Loucy (cell line): ENCODE results near the gene ZNF57.

Experiments used
- H2AFZ ChIP-seq: fragments of 200-600 bp; sonication (generic); 2 replicates; pipeline ENCODE4 v1.6.0; 2016; ENCODE audit warnings: antibody characterized with exemption, mild to moderate bottlenecking, low read length, moderate library complexity
- H3F3A ChIP-seq: fragments of 200-600 bp; 2 replicates; pipeline ENCODE4 v1.6.0; 2016; ENCODE audit warnings: antibody characterized with exemption, low read depth, mild to moderate bottlenecking
- H3K27me3 ChIP-seq: fragments of 200-600 bp; sonication (generic); 2 replicates; pipeline ENCODE4 v1.6.1; 2014; ENCODE audit warnings: low read length, mild to moderate bottlenecking; ENCODE audit not compliant: insufficient read depth, poor library complexity, severe bottlenecking
- H3K36me3 ChIP-seq: fragments of 200-600 bp; sonication (generic); 2 replicates; pipeline ENCODE4 v1.6.1; 2016; ENCODE audit warnings: low read length; ENCODE audit not compliant: insufficient read depth
- H3K4me1 ChIP-seq: fragments of 200-600 bp; sonication (generic); 2 replicates; pipeline ENCODE4 v1.5.1; 2014; ENCODE audit warnings: low read length, mild to moderate bottlenecking; ENCODE audit not compliant: insufficient read depth, poor library complexity, severe bottlenecking
- H3K4me2 ChIP-seq: fragments of 200-600 bp; sonication (generic); 2 replicates; pipeline ENCODE4 v1.6.0; 2014; ENCODE audit warnings: antibody characterized with exemption, low read length, low read depth, mild to moderate bottlenecking; ENCODE audit not compliant: poor library complexity, severe bottlenecking
- H3K4me3 ChIP-seq: fragments of 200-600 bp; sonication (generic); 2 replicates; pipeline ENCODE4 v1.5.1; 2014; ENCODE audit warnings: low read length, mild to moderate bottlenecking, mixed read lengths; ENCODE audit not compliant: poor library complexity, severe bottlenecking
- H3K79me2 ChIP-seq: fragments of 200-600 bp; sonication (generic); 2 replicates; pipeline ENCODE4 v1.6.1; 2014; ENCODE audit warnings: low read length; ENCODE audit not compliant: insufficient read depth
- H3K9ac ChIP-seq: fragments of 200-600 bp; sonication (generic); 2 replicates; pipeline ENCODE4 v1.6.0; 2014; ENCODE audit warnings: mild to moderate bottlenecking, low read depth, low read length, moderate library complexity; ENCODE audit not compliant: poor library complexity, severe bottlenecking
- H3K9me2 ChIP-seq: fragments of 200-600 bp; sonication (generic); replicated peaks from 2 replicates; pipeline ENCODE4 v1.6.1; 2016; ENCODE audit warnings: low read depth, low read length, mixed read lengths
- H3K9me3 ChIP-seq: fragments of 200-600 bp; sonication (generic); 2 replicates; pipeline ENCODE4 v1.6.1; 2014; ENCODE audit warnings: mild to moderate bottlenecking, antibody characterized with exemption, low read length, low read depth; ENCODE audit not compliant: insufficient read depth
- H4K20me1 ChIP-seq: fragments of 200-600 bp; sonication (generic); 2 replicates; pipeline ENCODE4 v1.6.0; 2014; ENCODE audit warnings: antibody characterized with exemption, low read length, mild to moderate bottlenecking; ENCODE audit not compliant: insufficient read depth, poor library complexity, severe bottlenecking
- EZH2phosphoT487 ChIP-seq: fragments of 200-600 bp; IDR thresholded peaks from 2 replicates; pipeline ENCODE4 v1.6.1; 2018; ENCODE audit warnings: antibody characterized with exemption, mild to moderate bottlenecking, moderate library complexity, borderline replicate concordance
- TF ChIP-seq, protein P1 (sequence below): fragments of 200-600 bp; sonication (generic); conservative IDR thresholded peaks from 2 replicates; pipeline ENCODE4 v1.5.1; 2014; ENCODE audit warnings: mild to moderate bottlenecking, antibody characterized with exemption, low read length

The ZNF57 gene

DNA sequence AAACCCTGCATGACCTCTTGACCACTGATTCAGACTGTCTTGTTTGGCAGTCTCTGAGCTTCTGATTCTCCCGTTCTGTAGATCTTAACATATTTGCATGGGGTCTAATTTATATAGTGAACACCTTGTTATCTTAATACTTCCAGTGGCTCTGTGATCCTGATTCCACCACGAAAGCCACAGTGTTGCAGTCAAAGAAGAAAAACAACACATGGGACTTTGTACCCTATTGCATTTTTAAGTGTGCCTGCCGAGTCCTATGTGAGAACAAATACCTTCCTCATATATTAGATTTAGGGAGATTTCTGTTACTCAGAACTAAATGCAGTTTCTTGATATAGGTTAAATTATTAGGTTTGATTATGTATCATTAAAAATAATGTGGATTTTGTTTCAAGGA, 45.9 kb upstream of the ZNF57 start:
- H3K9me3 ChIP-seq = peaks cover 24% of the 10 kb centered on the region; the same call in 1 of the 2 replicates
- H3K4me3 ChIP-seq = no peak overlapping the region
- no peaks in the 10 kb centered on the region for H3F3A ChIP-seq
- H3K79me2 ChIP-seq = no peaks in the 10 kb centered on the region
- no peak overlapping the region for H2AFZ ChIP-seq
- no peak overlapping the region for H3K4me2 ChIP-seq
- H3K36me3 ChIP-seq = peaks cover 29% of the 10 kb centered on the region
- no peaks in the 10 kb centered on the region for H4K20me1 ChIP-seq
- H3K9me2 ChIP-seq = no peaks in the 10 kb centered on the region
- H3K9ac ChIP-seq = no peak overlapping the region
- H3K4me1 ChIP-seq = peaks cover 13% of the 10 kb centered on the region
- TF ChIP-seq EZH2phosphoT487 = no peak
- TF ChIP-seq, protein P1, sequence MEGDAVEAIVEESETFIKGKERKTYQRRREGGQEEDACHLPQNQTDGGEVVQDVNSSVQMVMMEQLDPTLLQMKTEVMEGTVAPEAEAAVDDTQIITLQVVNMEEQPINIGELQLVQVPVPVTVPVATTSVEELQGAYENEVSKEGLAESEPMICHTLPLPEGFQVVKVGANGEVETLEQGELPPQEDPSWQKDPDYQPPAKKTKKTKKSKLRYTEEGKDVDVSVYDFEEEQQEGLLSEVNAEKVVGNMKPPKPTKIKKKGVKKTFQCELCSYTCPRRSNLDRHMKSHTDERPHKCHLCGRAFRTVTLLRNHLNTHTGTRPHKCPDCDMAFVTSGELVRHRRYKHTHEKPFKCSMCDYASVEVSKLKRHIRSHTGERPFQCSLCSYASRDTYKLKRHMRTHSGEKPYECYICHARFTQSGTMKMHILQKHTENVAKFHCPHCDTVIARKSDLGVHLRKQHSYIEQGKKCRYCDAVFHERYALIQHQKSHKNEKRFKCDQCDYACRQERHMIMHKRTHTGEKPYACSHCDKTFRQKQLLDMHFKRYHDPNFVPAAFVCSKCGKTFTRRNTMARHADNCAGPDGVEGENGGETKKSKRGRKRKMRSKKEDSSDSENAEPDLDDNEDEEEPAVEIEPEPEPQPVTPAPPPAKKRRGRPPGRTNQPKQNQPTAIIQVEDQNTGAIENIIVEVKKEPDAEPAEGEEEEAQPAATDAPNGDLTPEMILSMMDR = no peak
- no peaks in the 10 kb centered on the region for H3K27me3 ChIP-seq

DNA sequence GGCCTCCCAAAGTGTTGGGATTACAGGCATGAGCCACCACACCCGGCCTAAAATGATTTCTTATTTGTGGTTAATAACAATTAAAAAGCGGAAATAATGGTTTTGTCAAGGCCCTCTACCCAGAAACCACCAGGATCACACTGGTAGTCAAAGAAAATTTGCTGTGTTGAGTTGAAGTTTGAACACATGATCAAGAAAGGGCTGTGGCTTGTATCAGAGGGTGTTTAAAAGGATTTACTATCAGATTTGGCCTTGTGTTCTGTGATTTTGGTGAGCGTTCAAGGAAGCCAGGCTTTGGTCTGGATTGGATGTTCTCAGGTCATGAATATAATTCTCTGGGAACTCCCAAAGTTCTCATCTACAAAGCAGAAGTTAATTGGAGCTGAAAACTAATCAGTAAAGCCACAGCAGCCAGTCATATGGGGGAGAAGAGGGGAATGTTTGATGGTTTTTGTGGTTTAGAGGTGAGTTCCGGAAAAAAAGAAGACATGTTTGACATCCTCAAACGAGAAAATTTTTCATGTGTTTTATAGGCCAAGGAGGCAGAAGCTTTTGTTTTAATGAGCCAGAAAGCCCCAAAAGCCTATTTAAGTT, 44.2 kb upstream of the ZNF57 start:
- H3F3A ChIP-seq = no peaks in the 10 kb centered on the region
- H3K4me3 ChIP-seq = no peak overlapping the region
- no peaks in the 10 kb centered on the region for H3K27me3 ChIP-seq
- H3K79me2 ChIP-seq = no peaks in the 10 kb centered on the region
- H3K9ac ChIP-seq = no peak overlapping the region
- peaks cover 24% of the 10 kb centered on the region; the same call in 1 of the 2 replicates for H3K9me3 ChIP-seq
- H3K4me2 ChIP-seq = no peak overlapping the region
- peaks cover 5% of the 10 kb centered on the region for H3K4me1 ChIP-seq
- no peaks in the 10 kb centered on the region for H3K9me2 ChIP-seq
- TF ChIP-seq EZH2phosphoT487 = no peak
- TF ChIP-seq, protein P1 = no peak
- H2AFZ ChIP-seq = no peak overlapping the region
- H4K20me1 ChIP-seq = no peaks in the 10 kb centered on the region
- peaks cover 25% of the 10 kb centered on the region for H3K36me3 ChIP-seq

DNA sequence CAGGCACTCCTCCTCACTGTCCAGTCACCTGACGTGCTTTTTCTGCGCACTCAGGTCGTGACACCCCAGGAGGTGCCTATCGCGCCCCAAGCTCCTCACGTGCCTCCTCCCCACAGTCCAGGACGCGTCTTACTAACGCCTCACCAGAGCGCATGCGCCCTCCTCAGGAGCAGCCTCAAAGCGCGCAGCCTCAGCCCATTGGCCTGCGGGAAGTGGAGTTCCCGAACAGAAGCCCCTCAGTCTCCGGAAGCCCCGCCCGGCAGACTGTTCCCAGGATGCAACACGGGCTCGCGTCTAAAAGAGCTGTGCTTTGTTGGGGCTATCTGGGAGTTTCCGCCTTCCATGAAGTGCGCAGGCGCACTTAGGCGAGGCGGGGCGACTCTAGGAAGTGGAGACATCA, 41.9 kb upstream of the ZNF57 start:
- Histone ChIP-seq H3K9ac (no peak overlapping the region), H3K4me3 (no peak overlapping the region), H3K4me2 (no peak overlapping the region), H3K79me2 (no peaks in the 10 kb centered on the region), H3K4me1 (peaks cover 5% of the 10 kb centered on the region), H2AFZ (no peak overlapping the region), H4K20me1 (no peaks in the 10 kb centered on the region), H3K9me2 (no peaks in the 10 kb centered on the region), H3K36me3 (peaks cover 1% of the 10 kb centered on the region; the same call in 1 of the 2 replicates), H3K27me3 (no peaks in the 10 kb centered on the region), H3K9me3 (peaks cover 6% of the 10 kb centered on the region; the same call in 1 of the 2 replicates), H3F3A (no peaks in the 10 kb centered on the region)
- TF ChIP-seq, protein P1 = no peak
- TF ChIP-seq EZH2phosphoT487 = no peak
